Measurements from ENCODE around the gene ATP2B2.

GRCh38 chr3:10435850-10436249 lies 69.5 kb downstream of the ATP2B2 start:
- no peak for TF ChIP-seq ZNF565 (CRISPR knock-in tag; conservative IDR thresholded peaks at IDR 0.05; ENCODE audit: low read depth)
- TF ChIP-seq PPARA (CRISPR knock-in tag; IDR thresholded peaks at IDR 0.05; ENCODE audit: borderline replicate concordance) = no peak
- no peak for TF ChIP-seq ZNF70 (CRISPR knock-in tag; IDR thresholded peaks at IDR 0.05)
- no peak for TF ChIP-seq SNAI2 (CRISPR knock-in tag; IDR thresholded peaks at IDR 0.05)
- no peak for TF ChIP-seq ARNTL (CRISPR knock-in tag; IDR thresholded peaks at IDR 0.05; ENCODE audit: borderline replicate concordance, low read depth)

Data from SK-N-SH treated with all-trans-retinoic acid at 6 μM for 48 hours (cell line).